ENCODE data around the gene RAB36.
"Not testable (repeated sequence)": the region's sequence is repeated elsewhere in the genome, so short reads cannot be mapped to it uniquely, and the experiment has no call there.

RAB36 gene

GRCh38 chr22:23121000-23121421 is 24.3 kb upstream of the RAB36 start:
- no peak for DNase-seq (ENCODE audit: low spot score)

GRCh38 chr22:23121424-23121823 is 23.9 kb upstream of the RAB36 start:
- peak; percentile 49 for DNase-seq (ENCODE audit: low spot score)

GRCh38 chr22:23122216-23122957 is 22.9 kb upstream of the RAB36 start:
- DNase-seq (ENCODE audit: low spot score), result no peak

GRCh38 chr22:23122992-23123803 is 22.1 kb upstream of the RAB36 start:
- no peak for DNase-seq (ENCODE audit: low spot score)

GRCh38 chr22:23123804-23124254 is 21.4 kb upstream of the RAB36 start:
- DNase-seq (ENCODE audit: low spot score), result no peak

- no peak for DNase-seq (ENCODE audit: low spot score)
These were observed 20.4 kb upstream of the RAB36 start for GRCh38 chr22:23124611-23125511.

- no peak for DNase-seq (ENCODE audit: low spot score)
These were observed 19.7 kb upstream of the RAB36 start for GRCh38 chr22:23125512-23126103.

GRCh38 chr22:23126165-23127054 is 18.9 kb upstream of the RAB36 start:
- DNase-seq (ENCODE audit: low spot score), result no peak

- no peak for DNase-seq (ENCODE audit: low spot score)
These were observed 18.1 kb upstream of the RAB36 start for GRCh38 chr22:23127055-23127756.

- no peak for DNase-seq (ENCODE audit: low spot score)
These were observed 17.5 kb upstream of the RAB36 start for GRCh38 chr22:23127788-23128187.

- DNase-seq (ENCODE audit: low spot score), result peak; percentile 90
These were observed 16.8 kb upstream of the RAB36 start for GRCh38 chr22:23128269-23129108.

GRCh38 chr22:23129149-23129548 is 16.1 kb upstream of the RAB36 start:
- no peak for DNase-seq (ENCODE audit: low spot score)

GRCh38 chr22:23130697-23131096 is 14.6 kb upstream of the RAB36 start:
- no peak for DNase-seq (ENCODE audit: low spot score)

- no peak for DNase-seq (ENCODE audit: low spot score)
These were observed 13.3 kb upstream of the RAB36 start for GRCh38 chr22:23131931-23132330.

- no peak for DNase-seq (ENCODE audit: low spot score)
These were observed 12.7 kb upstream of the RAB36 start for GRCh38 chr22:23132376-23133091.

- no peak for DNase-seq (ENCODE audit: low spot score)
These were observed 11.4 kb upstream of the RAB36 start for GRCh38 chr22:23133922-23134321.

- not testable (repeated sequence) for DNase-seq (ENCODE audit: low spot score)
These were observed 8.3 kb upstream of the RAB36 start for GRCh38 chr22:23136991-23137390.

- no peak for DNase-seq (ENCODE audit: low spot score)
These were observed 7.8 kb upstream of the RAB36 start for GRCh38 chr22:23137468-23137867.

Measured in AG08395 (cell line).